SK-N-SH treated with all-trans-retinoic acid at 6 μM for 48 hours (cell line): ENCODE measurements around the gene SMYD3.

Source experiments
- ESRRG ChIP-seq: fragments of 250-450 bp; sonication (Bioruptor Pico); IDR thresholded peaks from 2 replicates; pipeline ENCODE4 v1.6.1; 2021; ENCODE audit warnings: mild to moderate bottlenecking
- RARB ChIP-seq: fragments of 250-450 bp; sonication (Bioruptor Pico); IDR thresholded peaks from 2 replicates; pipeline ENCODE4 v1.8.0; 2021; ENCODE audit warnings: mild to moderate bottlenecking, moderate library complexity
- ZNF8 ChIP-seq: fragments of 450-650 bp; formaldehyde crosslinking; IDR thresholded peaks from 2 replicates; pipeline ENCODE4 v1.5.0; 2020; ENCODE audit warnings: mild to moderate bottlenecking, moderate library complexity

DNA sequence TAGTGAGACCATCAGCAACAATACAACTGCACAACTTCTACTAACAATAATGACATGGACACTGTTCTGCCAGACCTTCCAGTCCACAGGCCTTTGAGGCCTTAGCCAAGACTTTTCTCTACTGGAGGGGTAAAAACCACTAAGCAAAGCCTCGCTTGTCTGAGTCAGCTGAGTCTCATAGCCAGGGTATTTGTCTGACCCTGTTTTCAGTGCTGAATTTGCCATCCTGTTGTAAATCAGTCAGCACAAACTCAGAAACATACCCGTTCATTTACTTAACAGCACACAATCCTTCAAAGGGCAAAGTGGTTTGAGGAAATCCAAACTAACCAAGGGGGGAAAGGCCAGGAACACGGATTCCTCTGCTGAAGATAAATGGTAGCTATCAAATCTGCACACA, 537.8 kb downstream of the SMYD3 start:
- TF ChIP-seq ESRRG = no peak
- peak; percentile 70; the same call in 1 of the 2 replicates for TF ChIP-seq RARB
- TF ChIP-seq ZNF8 (CRISPR knock-in tag) = no peak
